IPS-18c (cell line): ENCODE results near the gene TSC22D3.
A peak's percentile ranks its signal among the peaks of the same experiment; 100 is the strongest.
"Not testable (repeated sequence)": the region's sequence is repeated elsewhere in the genome, so short reads cannot be mapped to it uniquely, and the experiment has no call there.

ENCODE experiments used
- H3K4me3 ChIP-seq: 2 replicates; pipeline ENCODE4 v1.7.0; 2013; ENCODE audit warnings: low read depth, mild to moderate bottlenecking, low read length, moderate library complexity; ENCODE audit not compliant: insufficient read depth
- H3K9me3 ChIP-seq: one replicate; pipeline ENCODE4 v1.6.1; 2013; ENCODE audit warnings: mild to moderate bottlenecking, low read length, moderate library complexity; ENCODE audit not compliant: control insufficient read depth, insufficient read depth

Gene TSC22D3

DNA sequence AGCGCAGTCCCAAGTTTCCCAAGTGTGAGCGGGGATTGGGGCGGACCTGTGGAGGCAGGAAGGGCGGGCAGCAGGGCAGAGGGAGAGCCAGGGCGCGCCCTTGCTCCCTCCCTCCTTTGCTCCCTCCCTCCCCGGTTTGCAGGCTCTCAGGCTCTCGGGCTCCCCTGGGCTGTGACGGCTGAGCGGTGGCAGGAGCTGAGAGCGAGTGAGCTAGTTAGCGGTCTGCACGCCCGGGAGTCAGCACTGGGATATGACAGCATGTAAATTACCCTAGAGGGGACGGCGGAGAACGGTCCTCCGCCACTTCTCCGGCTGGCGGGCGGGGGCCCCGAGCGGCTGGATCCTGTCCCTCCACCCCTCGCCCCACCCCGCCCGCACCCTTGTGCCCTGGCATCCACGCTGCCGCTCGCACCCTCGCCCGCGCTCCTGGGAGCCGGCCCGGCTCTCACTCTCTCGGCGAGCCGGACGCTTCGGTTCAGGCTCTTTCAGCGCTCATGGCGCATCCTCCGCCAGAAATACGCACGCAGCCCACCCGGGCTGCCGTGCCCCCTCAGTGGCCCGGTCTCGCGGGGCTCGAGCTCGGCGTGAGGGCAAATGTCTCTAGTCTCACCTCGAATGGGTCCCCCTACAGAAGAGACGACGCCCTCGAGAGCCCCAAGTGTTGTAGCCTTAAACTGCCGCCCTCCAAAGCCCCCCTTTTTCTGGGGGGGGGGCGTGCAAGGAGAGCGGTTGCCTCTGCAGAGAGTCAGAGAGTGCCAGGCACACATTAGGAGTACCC is at the start of gene TSC22D3:
TSC22D3 (minus strand) TSS at position 54 of the 778 bp plus-strand sequence. CDS start 368 bp downstream, outside the sequence.
- H3K9me3 ChIP-seq, result peaks cover 2% of the 10 kb centered on the region
- peak within 1 kb of the TSS; percentile 61 for H3K4me3 ChIP-seq

DNA sequence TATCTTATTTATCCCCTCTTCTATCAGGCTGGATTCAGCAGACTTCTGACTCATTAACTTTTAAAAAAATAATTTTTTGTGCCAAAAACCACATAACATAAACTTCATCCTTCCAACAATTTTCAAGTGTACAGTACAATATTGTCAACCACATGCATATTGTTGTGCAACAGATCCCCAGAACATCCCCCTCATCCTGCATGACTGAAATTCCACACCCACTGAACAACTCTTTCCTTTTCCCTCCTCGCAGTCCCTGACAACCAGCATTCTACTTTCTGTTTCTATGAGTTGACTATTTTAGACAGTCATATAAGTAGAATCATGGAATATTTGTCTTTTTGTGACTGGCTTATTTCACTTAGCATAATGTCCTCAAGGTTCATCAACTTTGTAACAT is 47.9 kb upstream of the TSC22D3 start:
- H3K9me3 ChIP-seq, result peaks cover 9% of the 10 kb centered on the region
- H3K4me3 ChIP-seq, result no peak overlapping the region

DNA sequence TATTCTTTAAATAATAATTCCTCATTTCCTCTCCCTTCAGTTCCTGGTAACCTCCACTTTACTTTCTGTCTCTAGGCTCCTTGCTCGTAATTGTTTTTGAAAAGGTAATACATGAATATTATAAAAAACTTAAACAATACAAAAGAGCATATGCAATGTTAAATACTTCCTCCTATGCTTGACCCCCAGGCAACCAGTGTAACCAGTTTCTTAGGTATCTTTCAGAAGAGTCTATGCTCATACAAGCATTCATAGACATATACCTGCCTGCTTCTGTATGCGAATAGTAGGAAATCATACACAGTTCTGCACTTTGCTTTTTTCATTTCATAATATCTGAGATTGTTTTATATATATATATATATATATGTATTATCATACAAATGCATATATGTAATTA is 47.5 kb upstream of the TSC22D3 start:
- H3K9me3 ChIP-seq, result peaks cover 13% of the 10 kb centered on the region
- no peak overlapping the region for H3K4me3 ChIP-seq

DNA sequence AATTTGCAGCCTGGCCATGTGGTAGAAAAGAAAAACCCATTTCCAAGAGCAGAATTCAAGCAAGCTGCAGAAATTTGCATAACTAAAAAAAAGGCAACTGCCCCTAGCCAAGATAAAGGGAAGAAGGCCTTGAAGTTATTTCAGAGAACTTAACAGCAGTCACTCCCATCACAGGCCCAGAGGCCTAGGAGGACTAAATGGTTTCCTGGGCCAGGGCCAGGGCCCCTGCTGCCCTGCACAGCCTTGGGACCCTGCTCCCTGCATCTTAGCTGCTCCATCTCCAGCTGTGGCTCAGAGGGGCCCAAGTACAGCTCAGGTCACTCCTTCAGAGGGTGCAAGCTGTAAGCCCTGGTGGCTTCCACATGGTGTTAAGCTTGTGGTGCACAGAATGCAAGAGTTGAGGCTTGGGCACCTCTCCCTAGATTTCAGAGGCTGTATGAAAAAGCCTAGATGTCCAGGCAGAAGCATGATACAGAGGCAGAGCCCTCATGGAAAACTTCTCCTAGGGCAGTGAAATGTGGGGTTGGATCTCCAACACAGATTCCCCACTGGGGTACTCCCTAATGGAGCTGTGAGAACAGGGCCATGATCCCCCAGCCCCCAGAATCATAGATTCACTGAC is 43.4 kb upstream of the TSC22D3 start:
- H3K4me3 ChIP-seq, result no peak overlapping the region
- peaks cover 13% of the 10 kb centered on the region for H3K9me3 ChIP-seq

DNA sequence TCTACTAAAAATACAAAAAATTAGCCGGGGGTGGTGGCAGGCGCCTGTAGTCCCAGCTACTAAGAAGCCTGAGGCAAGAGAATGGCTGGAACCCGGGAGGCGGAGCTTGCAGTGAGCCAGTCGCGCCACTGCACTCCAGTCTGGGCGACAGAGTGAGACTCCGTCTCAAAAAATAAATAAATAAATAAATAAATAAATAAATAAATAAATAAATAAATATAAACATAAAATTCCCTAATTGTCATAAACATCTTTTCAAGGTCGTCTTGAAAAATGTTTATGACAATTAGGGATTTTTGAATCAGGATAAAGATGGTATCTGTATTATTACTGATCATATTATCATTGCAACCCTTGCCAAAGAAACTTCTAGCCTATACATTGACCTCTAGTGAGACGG is 34.5 kb upstream of the TSC22D3 start:
- not testable (repeated sequence) for H3K4me3 ChIP-seq, H3K9me3 ChIP-seq

DNA sequence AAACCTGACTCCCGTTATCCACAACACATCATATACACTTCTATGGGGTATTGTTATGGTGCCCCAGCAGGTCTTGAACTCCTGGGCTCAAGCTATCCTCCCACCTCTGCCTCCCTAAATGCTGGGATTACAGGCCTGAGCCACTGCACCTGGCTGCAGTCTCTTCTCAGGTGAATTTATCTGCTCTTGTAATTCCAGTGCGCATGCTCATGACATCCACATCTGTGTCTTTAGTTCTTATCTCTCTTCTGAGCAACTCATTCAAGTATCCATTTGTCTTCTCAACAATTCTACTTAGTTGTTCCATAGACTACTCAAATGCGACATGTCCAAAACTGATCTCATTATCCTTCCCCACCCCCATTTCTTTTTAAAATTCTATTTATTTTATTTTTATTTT is 29.6 kb upstream of the TSC22D3 start:
- Histone ChIP-seq H3K9me3 (no peaks in the 10 kb centered on the region), H3K4me3 (no peak overlapping the region)

DNA sequence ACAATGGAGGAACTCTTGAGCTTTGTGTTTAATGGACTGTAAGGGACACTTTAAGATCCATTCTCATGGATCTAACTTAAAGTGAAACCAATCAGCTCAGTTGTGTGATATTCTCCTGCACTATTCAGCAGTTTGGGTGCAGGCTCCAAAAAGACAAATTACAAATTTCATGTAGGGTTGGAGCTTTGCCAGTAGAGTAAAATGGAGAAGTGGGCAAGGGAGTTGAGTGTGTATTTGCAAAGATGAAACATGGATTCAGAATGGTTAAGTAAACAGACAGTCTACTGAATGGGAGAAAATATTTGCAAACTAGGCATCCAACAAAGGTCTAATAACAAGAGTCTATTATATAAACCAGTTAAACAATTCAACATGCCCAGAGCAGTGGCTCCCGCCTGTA is 28.8 kb upstream of the TSC22D3 start:
- Histone ChIP-seq H3K9me3 (no peaks in the 10 kb centered on the region), H3K4me3 (no peak overlapping the region)

DNA sequence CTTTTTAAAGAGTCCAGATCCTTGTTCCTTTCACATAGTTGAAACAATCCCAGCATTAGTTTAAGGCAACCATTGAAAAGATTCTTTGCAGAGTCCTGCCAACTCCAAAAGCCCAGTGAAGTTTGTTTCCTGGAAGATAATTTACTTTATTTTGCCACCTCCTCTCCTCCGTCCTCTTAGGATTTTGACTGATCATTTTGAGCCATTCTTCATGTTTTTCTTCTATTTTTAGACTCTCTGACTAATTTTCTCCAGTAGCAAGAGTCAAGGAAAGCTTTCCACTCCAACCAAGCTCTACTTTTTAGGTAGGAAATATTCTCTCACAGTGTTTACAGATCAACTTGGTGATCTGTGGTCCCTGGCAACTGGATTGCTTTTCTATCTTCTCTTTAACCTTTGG is 12.2 kb upstream of the TSC22D3 start:
- H3K9me3 ChIP-seq, result no peaks in the 10 kb centered on the region
- no peak overlapping the region for H3K4me3 ChIP-seq

DNA sequence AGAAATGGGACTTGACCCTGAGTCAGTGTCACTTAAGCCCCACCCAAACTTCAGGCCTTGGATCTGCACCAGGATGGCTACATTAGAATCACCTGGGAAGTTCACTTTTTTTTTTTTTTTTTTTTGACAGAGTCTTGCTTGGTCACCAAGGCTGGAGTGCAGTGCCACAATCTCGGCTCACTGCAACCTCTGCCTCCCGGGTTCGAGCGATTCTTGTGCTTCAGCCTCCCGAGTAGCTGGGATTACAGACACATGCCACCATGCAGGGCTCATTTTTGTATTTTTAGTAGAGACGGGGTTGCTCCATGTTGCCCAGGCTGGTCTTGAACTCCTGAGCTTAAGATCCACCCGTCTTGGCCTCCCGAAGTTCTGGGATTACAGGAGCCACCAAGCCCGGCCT is 4.9 kb upstream of the TSC22D3 start:
- no peak overlapping the region for H3K4me3 ChIP-seq
- no peaks in the 10 kb centered on the region for H3K9me3 ChIP-seq

DNA sequence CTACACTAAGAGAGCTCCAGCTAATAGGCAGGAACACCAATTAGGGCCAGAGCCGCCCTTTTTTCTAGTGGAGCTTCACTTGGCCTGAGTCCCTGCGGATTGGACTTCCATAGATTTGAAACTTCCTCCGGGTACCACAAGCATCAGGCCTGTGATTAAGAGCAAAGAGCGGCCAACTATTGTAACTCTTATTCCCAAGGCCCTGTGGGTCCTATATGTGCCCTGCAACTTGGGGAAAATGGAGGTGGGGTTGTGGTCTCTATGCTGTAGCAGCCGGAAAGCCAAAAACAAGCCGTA is 1.9 kb upstream of the TSC22D3 start, which contains the start of gene NCBP2L:
NCBP2L (plus strand) TSS at position 198 of the 297 bp plus-strand sequence. CDS start 16,488 bp downstream, outside the sequence.
- Histone ChIP-seq H3K4me3 (peak within 1 kb of the TSS; percentile 61; the same call in 1 of the 2 replicates), H3K9me3 (no peaks in the 10 kb centered on the region)

DNA sequence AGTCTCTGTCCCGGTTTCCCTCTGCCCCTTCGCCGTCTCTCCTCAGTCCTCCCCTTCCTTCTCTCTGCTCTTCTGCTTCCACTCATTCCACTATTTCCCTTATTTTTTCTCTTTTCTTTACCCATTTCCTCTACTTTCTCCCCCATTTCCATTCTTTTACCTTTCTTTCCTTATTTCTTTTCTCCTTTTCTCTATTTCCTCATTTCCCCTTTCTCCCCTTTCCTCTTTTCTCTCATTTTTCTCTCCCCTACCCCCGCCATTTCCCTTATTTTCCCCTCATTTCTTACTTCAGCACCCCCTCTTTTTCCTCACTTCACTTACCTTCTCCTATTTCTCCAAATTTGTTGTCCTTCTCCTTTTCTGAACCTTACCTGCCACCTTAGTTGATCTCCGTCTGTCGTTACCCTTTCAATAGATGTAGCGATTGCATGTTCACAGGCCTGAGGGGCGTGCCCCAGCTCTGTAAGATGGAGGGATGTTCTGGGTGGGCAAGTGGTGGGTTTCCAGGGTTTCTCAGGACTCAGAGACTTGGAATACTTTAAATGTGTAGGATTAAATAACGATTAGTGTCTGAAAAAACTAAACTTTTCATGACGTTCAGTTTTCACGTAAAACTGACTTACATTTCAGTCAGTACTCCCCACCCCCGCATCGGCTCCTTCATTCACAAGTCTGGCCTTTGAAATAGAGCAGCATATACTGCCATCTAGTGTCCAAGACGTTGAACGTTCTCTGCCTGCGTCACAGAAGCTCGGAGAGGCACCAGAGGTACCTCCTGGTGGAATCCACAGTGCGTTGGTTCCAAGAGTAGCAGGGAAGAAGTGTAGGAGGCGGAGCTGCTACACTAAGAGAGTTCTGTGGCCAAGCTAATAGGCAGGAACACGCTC is 1.3 kb upstream of the TSC22D3 start:
- peak overlapping the region; percentile 61; the same call in 1 of the 2 replicates for H3K4me3 ChIP-seq
- H3K9me3 ChIP-seq, result peaks cover 2% of the 10 kb centered on the region

DNA sequence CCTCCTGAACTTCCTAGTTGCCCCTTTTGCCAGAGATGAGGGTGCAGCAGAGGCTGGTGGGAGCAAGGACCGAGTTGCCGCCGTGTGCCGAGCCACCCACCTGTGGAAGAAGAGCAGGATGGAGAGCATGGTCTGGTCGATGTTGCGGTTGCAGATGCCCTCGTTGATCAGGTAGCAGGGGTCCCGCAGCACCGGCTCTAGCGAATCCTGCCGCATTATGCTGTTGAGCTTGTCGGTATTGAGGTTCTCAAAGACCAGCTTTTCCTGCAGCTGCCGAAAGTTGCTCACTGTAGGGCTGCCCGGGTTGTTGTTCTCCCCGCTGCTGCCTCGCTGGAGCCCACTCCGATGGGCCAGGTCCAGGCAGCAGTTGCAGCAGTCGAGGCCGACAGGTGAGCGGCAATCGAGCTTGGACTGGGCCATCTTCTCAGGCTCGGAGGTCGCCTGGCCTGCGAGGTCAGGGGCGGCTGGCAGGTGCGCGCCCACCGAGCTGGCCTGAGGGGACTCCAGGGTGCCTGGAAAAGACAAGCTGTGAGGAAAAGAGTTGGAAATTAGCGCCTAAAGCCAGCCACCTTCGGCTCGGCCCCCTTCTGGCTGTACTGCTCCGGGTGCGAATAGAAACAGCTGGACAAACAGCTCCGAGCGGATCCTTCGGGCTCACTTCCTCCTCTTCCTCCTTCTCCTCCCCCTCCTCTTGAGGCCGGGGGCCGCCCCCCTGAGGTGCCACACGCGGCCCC is 420 bp downstream of the TSC22D3 start:
- Histone ChIP-seq H3K4me3 (peak overlapping the region; percentile 61), H3K9me3 (peaks cover 2% of the 10 kb centered on the region)

DNA sequence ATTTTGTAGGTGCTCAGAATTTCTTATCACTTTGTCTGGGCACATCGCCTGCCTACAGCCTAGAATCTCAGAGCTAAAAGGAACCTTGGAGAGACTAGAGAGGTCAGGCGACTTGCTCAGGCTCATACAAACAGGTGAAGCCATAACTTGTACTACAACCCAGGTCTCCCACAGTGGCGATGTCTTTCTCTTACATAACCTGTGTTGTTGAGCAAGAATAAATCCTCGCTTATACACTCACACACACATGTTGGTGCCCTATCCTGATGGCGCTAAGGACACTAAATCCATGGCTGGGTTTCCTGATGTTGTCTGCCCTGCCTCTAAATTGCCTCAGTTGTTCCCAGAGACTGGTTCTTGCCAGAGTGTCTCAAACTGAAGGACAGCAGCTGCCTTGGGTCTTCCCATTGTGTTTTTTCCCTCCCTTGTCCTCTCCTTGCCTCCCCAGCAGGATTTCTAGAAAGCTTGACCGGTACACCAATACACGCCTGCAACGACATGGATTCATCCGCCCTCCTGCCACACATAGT is 1.6 kb downstream of the TSC22D3 start:
- Histone ChIP-seq H3K4me3 (no peak overlapping the region), H3K9me3 (peaks cover 2% of the 10 kb centered on the region)

DNA sequence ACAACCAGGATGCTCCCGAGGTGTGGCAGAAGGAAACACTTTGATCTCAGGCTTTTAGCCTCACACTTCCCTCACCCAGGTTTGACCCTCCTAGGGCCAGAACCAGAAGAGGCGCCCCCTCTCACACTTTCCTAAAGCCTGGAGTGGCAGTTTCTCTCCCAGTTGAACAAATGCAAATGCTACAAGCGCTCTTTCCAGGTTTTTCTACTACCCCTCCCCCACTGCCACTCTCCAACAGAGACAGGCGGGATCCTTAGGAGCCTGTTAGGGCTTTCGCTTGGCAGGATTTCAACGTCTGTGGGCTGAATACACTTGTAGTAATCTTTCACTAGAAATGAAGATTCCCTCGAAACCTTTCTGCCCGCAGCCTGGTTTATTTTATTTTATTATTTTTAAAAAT is 2.4 kb downstream of the TSC22D3 start:
- no peak overlapping the region for H3K4me3 ChIP-seq
- peaks cover 2% of the 10 kb centered on the region for H3K9me3 ChIP-seq

DNA sequence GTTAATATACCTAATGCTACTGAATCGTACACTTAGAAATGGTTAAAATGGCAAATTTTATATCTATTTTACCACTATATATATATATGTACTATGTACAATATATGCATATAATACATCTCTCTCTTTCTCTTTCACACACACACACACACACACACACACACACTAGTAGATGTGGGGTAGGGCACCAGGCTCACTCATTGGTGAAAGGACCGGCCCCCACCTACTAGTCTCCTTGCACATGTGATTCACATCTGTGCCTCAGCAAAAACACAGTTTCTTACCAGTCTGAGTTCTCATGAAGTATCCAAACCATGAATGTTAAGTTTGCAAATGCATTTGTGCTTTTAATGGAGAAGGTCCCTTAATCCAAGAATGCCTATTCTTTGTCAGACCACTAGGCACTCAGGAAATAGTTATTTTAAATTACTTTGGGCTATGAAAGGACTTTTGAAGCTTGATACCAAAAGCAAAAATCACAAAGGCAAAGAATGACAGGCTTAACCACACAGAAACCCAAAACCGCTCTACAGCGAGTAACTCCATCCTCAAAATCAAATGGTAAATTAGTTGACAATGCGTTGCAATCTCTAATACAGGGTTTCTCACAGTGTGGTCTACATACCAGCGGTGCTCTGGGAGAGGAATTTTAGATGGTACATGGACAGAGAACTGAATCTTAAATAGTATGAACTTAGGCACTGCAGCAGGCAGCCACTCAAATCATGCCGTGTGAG is 5.8 kb downstream of the TSC22D3 start:
- H3K4me3 ChIP-seq, result no peak overlapping the region
- peaks cover 2% of the 10 kb centered on the region for H3K9me3 ChIP-seq

DNA sequence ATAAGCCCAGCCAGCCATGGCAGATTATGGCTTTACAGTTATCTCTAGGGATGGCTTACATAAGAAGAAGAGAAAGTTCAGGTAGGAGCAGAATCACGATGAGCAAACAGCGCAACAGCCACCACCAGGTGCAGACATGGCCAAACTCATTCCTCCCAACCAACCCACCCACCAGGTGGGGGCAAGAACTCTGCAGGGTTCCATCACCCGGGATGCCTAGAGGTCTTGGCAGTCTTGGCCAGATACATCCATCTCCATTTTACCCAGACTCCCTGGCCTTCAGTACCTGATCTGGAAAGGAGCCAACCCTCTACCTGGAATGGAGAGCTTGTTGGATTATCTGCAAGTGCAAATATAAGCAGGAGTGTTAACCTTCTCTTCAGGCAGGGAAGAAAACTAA is 7.5 kb downstream of the TSC22D3 start:
- H3K9me3 ChIP-seq, result peaks cover 2% of the 10 kb centered on the region

More for the DNA sequence above, 7.5 kb downstream of the TSC22D3 start:
- no peak overlapping the region for H3K4me3 ChIP-seq
